Cardiac muscle cell (in vitro differentiated cells and primary cell): ENCODE results near the gene ZNF462. TPM values are rescaled to one million over a fixed set of nuclear protein-coding genes. Genes with fewer than 3 reads are reported as not detected.
"Not testable (repeated sequence)": the region's sequence is repeated elsewhere in the genome, so short reads cannot be mapped to it uniquely, and the experiment has no call there.

Source experiments
- DNase-seq, 2 donors: peaks; one replicate each; pipeline versions ENCODE4 v3.0.0 to v3.0.0-alpha.2; 2010 to 2017; ENCODE audit warnings: low read depth in 1 of 2, low spot score in 1 of 2
- H3K27ac ChIP-seq: fragments of 200-600 bp; sonication (generic); 2 replicates; pipeline ENCODE4 v1.5.1; 2016
- H3K27me3 ChIP-seq: fragments of 200-600 bp; sonication (generic); 2 replicates; pipeline ENCODE4 v1.6.0; 2016; ENCODE audit warnings: control low read depth
- H3K36me3 ChIP-seq: fragments of 200-600 bp; sonication (generic); 2 replicates; pipeline ENCODE4 v1.5.1; 2016; ENCODE audit warnings: control low read depth
- H3K4me1 ChIP-seq: fragments of 200-600 bp; sonication (generic); 2 replicates; pipeline ENCODE4 v1.8.1; 2017; ENCODE audit warnings: low read depth, mild to moderate bottlenecking, mixed run types
- H3K4me3 ChIP-seq: fragments of 200-600 bp; sonication (generic); 2 replicates; pipeline ENCODE4 v1.5.1; 2016; ENCODE audit warnings: mild to moderate bottlenecking
- H3K9me3 ChIP-seq: fragments of 200-600 bp; sonication (generic); 2 replicates; pipeline ENCODE4 v1.5.1; 2017; ENCODE audit warnings: low read depth, mild to moderate bottlenecking, control low read depth
- polyA plus RNA-seq: library from polyadenylated mRNA; unstranded; fragments of >200 nt; fragmentation: Nextera tagmentation; extraction: Ambion mirVana; gene quantifications from 2 replicates; pipeline ENCODE4 v1.2.1, GENCODE V29; 2016
- total RNA-seq: library from RNA; depleted of rRNA; stranded (reverse); fragments of >200 nt; gene quantifications from 2 replicates; pipeline ENCODE4 v1.2.3, GENCODE V29; 2016
- TF ChIP-seq, protein P1 (sequence below): IDR thresholded peaks from 2 replicates; pipeline ENCODE4 v1.5.1; 2012; ENCODE audit warnings: low read depth, mild to moderate bottlenecking, low read length

The ZNF462 gene
- total and polyA plus RNA-seq, 2 experiments from 2014 or later, result 12.7 to 36.8 TPM

DNA sequence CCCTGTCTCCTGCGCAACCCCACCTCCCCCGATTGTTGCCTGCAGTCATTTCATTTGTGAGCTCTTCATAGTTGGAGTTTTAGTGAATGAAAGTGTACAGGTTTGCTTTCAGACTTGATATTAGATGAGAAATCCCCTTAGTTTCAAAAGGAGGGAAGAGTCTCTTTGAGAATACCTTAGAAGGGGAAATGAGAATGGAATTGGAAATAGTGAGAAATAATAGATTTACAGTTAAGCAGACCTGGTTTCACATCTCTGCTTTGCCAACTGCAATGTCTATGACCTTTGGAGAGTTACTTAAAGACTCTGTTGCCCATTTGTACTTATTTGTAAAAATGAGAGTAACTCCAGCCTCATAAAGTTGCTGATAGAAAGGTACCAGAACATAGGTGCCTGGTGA is 120.4 kb downstream of the ZNF462 start:
- TF ChIP-seq, protein P1, sequence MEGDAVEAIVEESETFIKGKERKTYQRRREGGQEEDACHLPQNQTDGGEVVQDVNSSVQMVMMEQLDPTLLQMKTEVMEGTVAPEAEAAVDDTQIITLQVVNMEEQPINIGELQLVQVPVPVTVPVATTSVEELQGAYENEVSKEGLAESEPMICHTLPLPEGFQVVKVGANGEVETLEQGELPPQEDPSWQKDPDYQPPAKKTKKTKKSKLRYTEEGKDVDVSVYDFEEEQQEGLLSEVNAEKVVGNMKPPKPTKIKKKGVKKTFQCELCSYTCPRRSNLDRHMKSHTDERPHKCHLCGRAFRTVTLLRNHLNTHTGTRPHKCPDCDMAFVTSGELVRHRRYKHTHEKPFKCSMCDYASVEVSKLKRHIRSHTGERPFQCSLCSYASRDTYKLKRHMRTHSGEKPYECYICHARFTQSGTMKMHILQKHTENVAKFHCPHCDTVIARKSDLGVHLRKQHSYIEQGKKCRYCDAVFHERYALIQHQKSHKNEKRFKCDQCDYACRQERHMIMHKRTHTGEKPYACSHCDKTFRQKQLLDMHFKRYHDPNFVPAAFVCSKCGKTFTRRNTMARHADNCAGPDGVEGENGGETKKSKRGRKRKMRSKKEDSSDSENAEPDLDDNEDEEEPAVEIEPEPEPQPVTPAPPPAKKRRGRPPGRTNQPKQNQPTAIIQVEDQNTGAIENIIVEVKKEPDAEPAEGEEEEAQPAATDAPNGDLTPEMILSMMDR, result no peak
- Histone ChIP-seq H3K27me3 (no peaks in the 10 kb centered on the region), H3K4me3 (no peak overlapping the region), H3K9me3 (no peaks in the 10 kb centered on the region), H3K27ac (no peak overlapping the region), H3K4me1 (no peaks in the 10 kb centered on the region), H3K36me3 (peaks cover 32% of the 10 kb centered on the region)
- no peak for DNase-seq

DNA sequence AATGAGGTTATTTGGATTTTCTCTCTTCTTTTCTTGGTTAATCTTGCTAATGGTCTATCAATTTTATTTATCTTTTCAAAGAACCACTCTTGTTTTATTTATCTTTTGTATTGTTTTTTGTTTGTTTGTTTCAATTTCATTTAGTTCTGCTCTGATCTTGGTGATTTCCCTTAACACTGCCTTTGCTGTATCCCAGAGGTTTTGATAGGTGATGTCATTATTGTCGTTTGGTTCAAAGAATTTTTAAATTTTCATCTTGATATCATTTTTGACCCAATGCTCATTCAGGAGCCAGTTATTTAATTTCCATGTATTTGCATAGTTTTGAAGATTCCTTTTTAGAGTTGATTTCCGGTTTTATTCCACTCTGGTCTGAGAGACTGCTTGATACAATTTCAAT is 126.9 kb downstream of the ZNF462 start:
- peaks cover 43% of the 10 kb centered on the region for H3K36me3 ChIP-seq

DNA sequence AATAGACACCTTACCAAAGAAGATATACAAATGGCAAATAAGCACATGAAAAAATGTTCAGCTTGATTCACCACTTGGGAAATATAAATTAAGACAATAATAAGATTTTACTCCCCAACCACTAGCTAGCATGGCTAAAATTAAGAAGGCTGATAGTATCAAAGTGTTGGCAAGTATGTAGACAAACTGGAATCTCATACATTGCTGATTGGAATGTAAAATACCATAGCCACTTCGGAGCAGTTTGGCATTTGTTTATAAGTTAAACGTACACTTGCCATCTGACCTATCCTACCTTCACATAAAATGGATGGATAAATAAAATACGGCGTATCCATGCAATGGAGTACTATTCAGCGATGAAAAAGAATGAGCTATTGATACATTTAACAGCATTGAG is 129.2 kb downstream of the ZNF462 start:
- Histone ChIP-seq H3K9me3 (no peaks in the 10 kb centered on the region), H3K4me3 (no peak overlapping the region), H3K27me3 (no peaks in the 10 kb centered on the region), H3K4me1 (no peaks in the 10 kb centered on the region), H3K27ac (no peak overlapping the region), H3K36me3 (peaks cover 31% of the 10 kb centered on the region)
- no peak for DNase-seq
- TF ChIP-seq, protein P1, result no peak

More for the DNA sequence above, 126.9 kb downstream of the ZNF462 start:
- DNase-seq, H3K27ac ChIP-seq, H3K27me3 ChIP-seq, H3K9me3 ChIP-seq, H3K4me1 ChIP-seq, H3K4me3 ChIP-seq: not testable (repeated sequence)

DNA sequence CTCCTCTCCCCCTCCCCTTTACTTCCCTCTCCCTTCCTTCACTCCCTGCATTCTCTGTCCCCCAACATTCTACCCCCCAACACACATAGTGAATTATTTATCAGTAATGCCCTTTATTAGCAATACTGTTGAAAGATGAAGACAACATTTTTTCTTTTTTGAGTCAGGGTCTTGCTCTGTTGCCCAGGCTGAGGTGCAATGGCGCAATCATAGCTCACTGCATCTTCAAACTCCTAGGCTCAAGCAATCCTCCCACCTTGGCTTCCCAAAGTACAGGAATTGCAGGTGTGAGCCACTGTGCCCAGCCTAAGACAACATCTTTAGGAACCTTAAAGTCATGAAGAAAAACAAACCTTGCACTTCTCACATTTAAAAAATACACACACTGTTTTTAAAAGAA is 130.6 kb downstream of the ZNF462 start:
- Histone ChIP-seq H3K4me1 (no peaks in the 10 kb centered on the region), H3K27ac (no peak overlapping the region), H3K36me3 (peaks cover 29% of the 10 kb centered on the region), H3K9me3 (no peaks in the 10 kb centered on the region), H3K4me3 (no peak overlapping the region), H3K27me3 (no peaks in the 10 kb centered on the region)
- TF ChIP-seq, protein P1, result no peak
- no peak for DNase-seq

DNA sequence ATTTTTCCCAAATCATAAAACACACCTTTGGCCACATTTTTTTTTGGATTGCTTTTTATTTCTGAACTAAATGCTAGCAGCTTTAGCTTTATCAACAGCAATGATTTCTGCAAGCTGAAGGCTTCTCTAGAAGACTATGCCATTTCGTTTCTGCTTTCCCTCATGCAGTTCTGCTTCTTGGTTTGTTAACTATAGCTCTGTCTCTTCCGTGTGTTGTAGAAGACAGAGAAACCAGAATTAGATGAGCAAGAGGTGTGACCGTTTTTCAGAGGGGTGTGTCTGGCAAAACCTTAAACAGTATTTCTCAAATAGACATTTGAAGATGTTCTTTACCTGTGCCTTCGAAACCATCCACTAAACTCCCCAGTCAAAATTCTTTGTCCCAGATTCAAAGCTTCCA is 131.5 kb downstream of the ZNF462 start:
- TF ChIP-seq, protein P1, result no peak
- Histone ChIP-seq H3K36me3 (peaks cover 28% of the 10 kb centered on the region), H3K4me1 (no peaks in the 10 kb centered on the region), H3K27ac (no peak overlapping the region), H3K9me3 (no peaks in the 10 kb centered on the region), H3K27me3 (no peaks in the 10 kb centered on the region), H3K4me3 (no peak overlapping the region)
- no peak for DNase-seq

DNA sequence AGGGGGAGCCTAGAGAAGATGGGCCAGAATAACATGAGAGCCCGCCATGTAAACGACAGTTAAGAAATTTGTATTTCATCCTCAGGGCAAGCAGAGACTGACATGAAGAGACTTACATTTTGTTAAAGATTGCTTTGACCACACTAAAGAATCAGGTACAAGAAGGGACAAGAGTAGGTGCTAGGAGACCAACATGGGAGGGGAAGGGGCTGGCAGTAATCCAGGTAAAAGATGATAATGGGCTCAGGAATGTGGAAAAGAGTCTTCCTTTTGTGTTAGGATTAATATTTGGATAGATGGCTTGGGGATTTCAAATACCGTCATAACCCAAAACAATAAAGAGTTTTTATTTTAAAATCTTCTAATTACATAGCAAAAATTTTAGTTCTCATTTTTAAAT is 137.3 kb downstream of the ZNF462 start:
- Histone ChIP-seq H3K27ac (no peak overlapping the region), H3K4me3 (no peak overlapping the region), H3K9me3 (no peaks in the 10 kb centered on the region), H3K27me3 (no peaks in the 10 kb centered on the region), H3K36me3 (peaks cover 33% of the 10 kb centered on the region), H3K4me1 (no peaks in the 10 kb centered on the region)
- TF ChIP-seq, protein P1, result no peak
- DNase-seq, result no peak
